Ascending aorta (tissue), 2 donors: ENCODE data around the gene ABCA1. TPM values are rescaled to one million over a fixed set of nuclear protein-coding genes. Genes with fewer than 3 reads are reported as not detected.

Experiments used
- DNase-seq, 2 donors: peaks; one replicate each; pipeline ENCODE4 v3.0.0-alpha.2; 2019; ENCODE audit warnings: low spot score in 2 of 2
- H3K27ac ChIP-seq, 2 donors: fragments of 200-600 bp; sonication (generic); one replicate each; pipeline ENCODE4 v1.5.1; 2016 to 2017; ENCODE audit warnings: mild to moderate bottlenecking in 1 of 2
- H3K27me3 ChIP-seq: fragments of 200-600 bp; sonication (generic); one replicate; pipeline ENCODE4 v1.5.1; 2017
- H3K36me3 ChIP-seq, 2 donors: fragments of 200-600 bp; sonication (generic); one replicate each; pipeline ENCODE4 v1.5.1; 2016
- H3K4me1 ChIP-seq, 2 donors: fragments of 200-600 bp; sonication (generic); one replicate each; pipeline ENCODE4 v1.5.1; 2016 to 2017; ENCODE audit warnings: mild to moderate bottlenecking in 1 of 2
- H3K4me3 ChIP-seq, 2 donors: fragments of 200-600 bp; sonication (generic); one replicate each; pipeline ENCODE4 v1.5.1; 2016 to 2017; ENCODE audit warnings: mild to moderate bottlenecking in 1 of 2
- H3K9me3 ChIP-seq, 2 donors: fragments of 200-600 bp; sonication (generic); one replicate each; pipeline ENCODE4 v1.5.1; 2016
- intact Hi-C: fragments of 100-400 bp; cut with DNase I; formaldehyde crosslinking; loops from one replicate; pipeline ENCODE4 v1.15.1; 2023
- total RNA-seq: library from RNA; depleted of rRNA; stranded (reverse); fragments of >200 nt; gene quantifications from one replicate; pipeline ENCODE4 v1.1.0, GENCODE V29; 2016
- TF ChIP-seq, protein P1 (sequence below), 3 experiments: fragments of 200-600 bp in 2 of 3; fragments of 450-650 bp in 1 of 3; sonication (generic) in 2 of 3; IDR thresholded peaks; one replicate each; pipeline ENCODE4 v1.5.1; 2016 to 2019; ENCODE audit warnings: antibody characterized with exemption in 3 of 3, mild to moderate bottlenecking in 1 of 3, moderate library complexity in 1 of 3

ABCA1 gene
- total RNA-seq, 1 donor from 2014 or later: 14.0 TPM

DNA sequence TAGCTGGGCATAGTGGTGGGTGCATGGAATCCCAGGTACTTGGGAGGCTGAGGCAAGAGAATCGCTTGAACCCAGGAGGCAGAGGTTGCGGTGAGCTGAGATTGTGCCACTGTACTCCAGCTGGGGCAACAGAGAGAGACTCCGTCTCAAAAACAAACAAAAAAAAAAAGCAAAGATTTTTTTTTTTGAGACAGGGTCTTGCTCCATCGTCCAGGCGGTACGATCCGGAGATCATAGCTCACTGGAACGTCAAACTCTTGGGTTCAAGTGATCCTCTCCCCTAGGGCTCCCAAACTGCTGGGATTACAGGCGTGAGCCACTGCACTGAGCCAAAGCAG is 37.6 kb downstream of the ABCA1 start:
- intact Hi-C loops: no loop called here
- no peak overlapping the region for H3K4me3 ChIP-seq
- H3K4me1 ChIP-seq: no peaks in the 10 kb centered on the region
- DNase-seq: no peak
- TF ChIP-seq, protein P1, sequence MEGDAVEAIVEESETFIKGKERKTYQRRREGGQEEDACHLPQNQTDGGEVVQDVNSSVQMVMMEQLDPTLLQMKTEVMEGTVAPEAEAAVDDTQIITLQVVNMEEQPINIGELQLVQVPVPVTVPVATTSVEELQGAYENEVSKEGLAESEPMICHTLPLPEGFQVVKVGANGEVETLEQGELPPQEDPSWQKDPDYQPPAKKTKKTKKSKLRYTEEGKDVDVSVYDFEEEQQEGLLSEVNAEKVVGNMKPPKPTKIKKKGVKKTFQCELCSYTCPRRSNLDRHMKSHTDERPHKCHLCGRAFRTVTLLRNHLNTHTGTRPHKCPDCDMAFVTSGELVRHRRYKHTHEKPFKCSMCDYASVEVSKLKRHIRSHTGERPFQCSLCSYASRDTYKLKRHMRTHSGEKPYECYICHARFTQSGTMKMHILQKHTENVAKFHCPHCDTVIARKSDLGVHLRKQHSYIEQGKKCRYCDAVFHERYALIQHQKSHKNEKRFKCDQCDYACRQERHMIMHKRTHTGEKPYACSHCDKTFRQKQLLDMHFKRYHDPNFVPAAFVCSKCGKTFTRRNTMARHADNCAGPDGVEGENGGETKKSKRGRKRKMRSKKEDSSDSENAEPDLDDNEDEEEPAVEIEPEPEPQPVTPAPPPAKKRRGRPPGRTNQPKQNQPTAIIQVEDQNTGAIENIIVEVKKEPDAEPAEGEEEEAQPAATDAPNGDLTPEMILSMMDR (IDR thresholded peaks at IDR 0.05): no peak
- peaks cover 8 to 19% of the 10 kb centered on the region in 2 donors for H3K36me3 ChIP-seq
- H3K27ac ChIP-seq: no peak overlapping the region
- no peaks in the 10 kb centered on the region for H3K27me3 ChIP-seq
- H3K9me3 ChIP-seq: no peaks in the 10 kb centered on the region

DNA sequence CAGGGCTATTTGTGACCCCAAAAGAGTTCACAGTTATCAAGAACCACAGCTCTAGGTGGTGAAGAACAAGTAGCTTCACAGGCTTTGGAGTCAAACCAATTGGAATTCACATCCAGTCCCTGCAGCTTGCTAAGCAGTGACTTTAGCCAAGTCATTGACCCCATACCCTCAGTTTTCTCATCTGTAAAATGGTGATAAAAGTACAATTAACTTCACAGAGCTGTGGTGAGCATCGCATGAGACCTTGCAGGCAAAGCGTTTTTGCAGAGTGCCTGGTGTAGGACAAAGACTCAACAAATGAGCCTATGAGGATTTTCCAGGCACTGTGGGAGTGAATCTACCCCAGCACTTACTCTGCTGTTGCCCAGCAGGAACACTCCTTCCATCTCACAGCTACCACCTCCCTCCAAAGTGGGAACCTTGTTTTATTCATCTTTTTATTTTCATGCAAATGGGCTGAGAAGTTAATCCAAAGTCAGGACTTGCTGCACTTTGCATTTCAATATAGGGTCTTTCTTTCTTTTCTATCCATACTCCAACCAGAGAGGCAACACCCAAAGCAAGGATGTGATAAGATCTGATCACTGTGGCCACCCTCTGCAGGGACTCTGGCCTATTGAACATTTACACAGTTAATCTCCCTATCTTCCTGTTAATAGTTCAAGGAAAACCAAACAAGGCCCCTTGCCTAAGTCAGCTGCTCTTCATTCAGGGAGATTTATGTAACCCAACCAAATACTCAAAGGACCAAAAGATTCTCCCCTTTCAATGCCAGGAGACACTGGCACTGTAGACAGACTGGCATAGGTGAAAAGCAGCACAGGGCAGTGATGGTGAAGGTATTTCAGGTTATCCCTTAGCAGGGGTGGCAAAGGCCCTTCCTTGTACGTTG is 41.9 kb downstream of the ABCA1 start:
- H3K4me1 ChIP-seq: no peaks in the 10 kb centered on the region
- intact Hi-C loops: no loop called here
- no peak overlapping the region for H3K27ac ChIP-seq
- no peak for DNase-seq
- no peaks in the 10 kb centered on the region for H3K9me3 ChIP-seq
- TF ChIP-seq, protein P1 (IDR thresholded peaks at IDR 0.05): no peak
- H3K4me3 ChIP-seq: no peak overlapping the region
- no peaks in the 10 kb centered on the region for H3K27me3 ChIP-seq
- H3K36me3 ChIP-seq: peaks cover 22 to 30% of the 10 kb centered on the region in 2 donors

DNA sequence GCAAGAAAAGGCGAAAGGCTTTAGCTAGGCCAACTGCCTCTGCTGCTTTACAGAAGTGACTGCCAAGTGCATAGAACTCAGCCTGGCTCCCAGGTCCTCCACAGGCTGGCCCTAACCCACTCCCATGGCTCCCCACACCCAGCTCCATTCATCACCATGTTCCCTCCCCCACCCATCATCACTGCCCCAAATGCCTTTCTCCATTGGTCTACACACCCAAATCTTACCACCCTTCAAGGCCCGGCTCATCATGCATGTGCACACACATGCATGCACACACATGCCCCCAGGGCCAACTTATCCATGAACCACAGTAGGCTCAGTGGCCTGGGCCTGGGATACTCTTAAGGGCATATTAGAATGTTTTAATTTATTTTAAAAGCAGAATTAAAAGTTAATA is 44.8 kb downstream of the ABCA1 start:
- H3K27ac ChIP-seq: no peak overlapping the region
- H3K4me1 ChIP-seq: no peaks in the 10 kb centered on the region
- H3K36me3 ChIP-seq: peaks cover 20 to 31% of the 10 kb centered on the region in 2 donors
- no peaks in the 10 kb centered on the region for H3K9me3 ChIP-seq
- TF ChIP-seq, protein P1 (IDR thresholded peaks at IDR 0.05): no peak
- no peak overlapping the region for H3K4me3 ChIP-seq
- intact Hi-C loops: no loop called here
- H3K27me3 ChIP-seq: no peaks in the 10 kb centered on the region
- no peak for DNase-seq

DNA sequence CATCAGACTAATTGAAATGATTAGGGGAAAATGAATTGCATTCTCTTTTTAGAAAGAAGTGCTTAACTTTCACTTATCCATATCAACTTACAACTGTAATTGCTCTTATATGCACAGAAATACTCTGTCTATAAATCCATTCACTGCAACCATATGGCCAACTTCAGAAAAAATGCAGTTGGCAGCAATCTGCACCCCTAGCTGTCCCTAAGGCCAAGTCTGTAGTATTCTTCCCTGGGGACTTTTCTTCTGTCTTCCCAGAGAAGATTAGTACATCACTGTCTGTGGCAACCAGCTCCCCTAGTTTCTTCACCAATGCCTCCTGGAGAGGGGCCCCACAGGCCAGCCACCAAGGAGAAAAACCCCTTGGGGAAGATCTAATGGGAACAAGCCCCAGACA is 45.4 kb downstream of the ABCA1 start:
- DNase-seq: no peak
- H3K36me3 ChIP-seq: peaks cover 14 to 25% of the 10 kb centered on the region in 2 donors
- no peaks in the 10 kb centered on the region for H3K9me3 ChIP-seq
- H3K4me1 ChIP-seq: no peaks in the 10 kb centered on the region
- TF ChIP-seq, protein P1 (IDR thresholded peaks at IDR 0.05): no peak
- no peaks in the 10 kb centered on the region for H3K27me3 ChIP-seq
- peak overlapping the region in 1 of 2 donors; percentile 6 for H3K27ac ChIP-seq
- intact Hi-C loops: no loop called here
- no peak overlapping the region for H3K4me3 ChIP-seq

DNA sequence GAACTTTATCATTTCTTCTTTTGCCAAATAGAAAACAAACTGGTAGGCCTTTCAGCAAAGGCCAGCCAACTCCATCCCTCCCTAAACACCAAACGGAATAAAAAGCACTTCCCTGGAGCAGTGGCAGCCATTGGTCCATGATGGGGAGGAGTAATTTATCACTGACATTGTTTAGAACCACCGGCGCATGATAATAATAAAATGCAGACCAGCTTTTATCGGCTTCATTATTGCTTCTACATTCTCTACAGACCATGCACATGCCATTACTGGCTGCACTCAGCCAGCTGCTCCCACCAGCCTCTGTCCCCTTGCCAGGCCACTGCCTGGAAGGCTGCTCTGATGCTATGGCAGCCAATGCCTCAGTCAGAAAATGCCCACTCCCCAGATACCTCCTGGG is 45.9 kb downstream of the ABCA1 start:
- Histone ChIP-seq H3K4me1 (no peaks in the 10 kb centered on the region), H3K9me3 (no peaks in the 10 kb centered on the region), H3K36me3 (peaks cover 14 to 21% of the 10 kb centered on the region in 2 donors), H3K27me3 (no peaks in the 10 kb centered on the region), H3K27ac (peak overlapping the region in 1 of 2 donors; percentile 6), H3K4me3 (no peak overlapping the region)
- no peak for DNase-seq
- intact Hi-C loops: no loop called here
- TF ChIP-seq, protein P1 (IDR thresholded peaks at IDR 0.05): no peak
